NCI-H460 (cell line): Measurements from ENCODE around the gene TGFBR3. TPM values are rescaled to one million over a fixed set of nuclear protein-coding genes. Genes with fewer than 3 reads are reported as not detected.

Experiments used
- DNase-seq: peaks from one replicate; pipeline ENCODE4 v3.0.0-alpha.2; 2016; ENCODE audit warnings: low read depth; ENCODE audit errors: extremely low read depth
- total RNA-seq: library from RNA; depleted of rRNA; stranded (reverse); fragments of >200 nt; shearing (Covaris generic); gene quantifications from 2 replicates; pipeline ENCODE4 v1.2.3, GENCODE V29; 2014

Gene TGFBR3
- total RNA-seq, 1 experiment from 2014 or later = 11.3 TPM

DNA sequence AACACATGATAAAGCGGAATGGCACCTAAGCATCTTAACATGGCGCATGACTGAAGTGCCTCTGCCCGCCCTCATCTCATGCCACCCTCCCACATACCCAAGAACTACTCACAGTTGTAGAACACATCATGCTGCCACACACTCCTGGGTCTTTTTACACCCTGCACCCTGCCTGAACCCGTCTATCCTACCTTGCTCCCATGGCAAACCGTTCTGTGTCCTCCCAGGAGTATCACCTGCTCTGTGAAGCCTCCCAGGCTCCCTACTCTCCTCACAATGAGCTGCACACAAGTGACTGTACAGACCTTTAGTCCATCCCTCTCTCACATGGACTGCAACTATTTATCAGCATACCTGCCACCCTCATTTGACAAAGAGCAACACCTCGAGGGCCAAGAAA lies 144.0 kb downstream of the TGFBR3 start:
- DNase-seq = no peak

DNA sequence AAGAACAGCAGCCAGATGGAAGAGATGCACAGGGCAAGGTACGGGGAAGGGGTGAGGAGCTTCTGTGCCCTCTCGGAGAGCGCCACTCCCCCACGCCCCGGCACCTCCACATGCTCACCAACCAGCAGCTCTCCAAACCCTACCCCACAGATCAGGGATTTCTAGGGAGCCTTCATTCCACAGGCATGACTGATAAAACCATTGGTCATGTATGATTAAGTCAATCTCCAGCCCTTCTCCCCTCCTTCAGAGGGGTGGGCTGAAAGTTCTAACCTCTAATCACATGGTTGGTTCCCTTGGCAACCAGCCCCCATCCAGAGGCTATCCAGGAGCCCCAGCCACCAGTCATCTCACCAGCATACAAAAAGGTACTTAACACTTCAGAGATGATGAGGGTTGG lies 144.7 kb downstream of the TGFBR3 start:
- DNase-seq = no peak

DNA sequence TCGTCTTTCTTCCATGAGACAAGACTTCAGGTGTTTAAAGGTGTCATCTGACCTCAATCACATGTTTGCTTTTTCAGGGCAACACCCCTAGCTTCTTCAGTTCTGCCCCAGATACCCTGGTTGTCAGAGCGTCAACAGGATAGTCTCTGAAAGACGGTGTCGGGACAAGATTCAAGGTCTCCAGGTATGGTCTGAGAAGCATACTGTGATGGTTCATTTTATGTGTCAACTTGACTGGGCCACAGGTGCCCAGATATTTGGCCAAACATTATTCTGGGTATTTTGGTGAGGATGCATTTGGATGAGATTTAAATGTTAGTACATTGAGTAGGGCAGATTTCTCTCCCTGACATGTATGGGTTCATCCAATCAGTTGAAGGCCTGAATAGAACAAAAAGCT lies 148.3 kb downstream of the TGFBR3 start:
- no peak for DNase-seq

DNA sequence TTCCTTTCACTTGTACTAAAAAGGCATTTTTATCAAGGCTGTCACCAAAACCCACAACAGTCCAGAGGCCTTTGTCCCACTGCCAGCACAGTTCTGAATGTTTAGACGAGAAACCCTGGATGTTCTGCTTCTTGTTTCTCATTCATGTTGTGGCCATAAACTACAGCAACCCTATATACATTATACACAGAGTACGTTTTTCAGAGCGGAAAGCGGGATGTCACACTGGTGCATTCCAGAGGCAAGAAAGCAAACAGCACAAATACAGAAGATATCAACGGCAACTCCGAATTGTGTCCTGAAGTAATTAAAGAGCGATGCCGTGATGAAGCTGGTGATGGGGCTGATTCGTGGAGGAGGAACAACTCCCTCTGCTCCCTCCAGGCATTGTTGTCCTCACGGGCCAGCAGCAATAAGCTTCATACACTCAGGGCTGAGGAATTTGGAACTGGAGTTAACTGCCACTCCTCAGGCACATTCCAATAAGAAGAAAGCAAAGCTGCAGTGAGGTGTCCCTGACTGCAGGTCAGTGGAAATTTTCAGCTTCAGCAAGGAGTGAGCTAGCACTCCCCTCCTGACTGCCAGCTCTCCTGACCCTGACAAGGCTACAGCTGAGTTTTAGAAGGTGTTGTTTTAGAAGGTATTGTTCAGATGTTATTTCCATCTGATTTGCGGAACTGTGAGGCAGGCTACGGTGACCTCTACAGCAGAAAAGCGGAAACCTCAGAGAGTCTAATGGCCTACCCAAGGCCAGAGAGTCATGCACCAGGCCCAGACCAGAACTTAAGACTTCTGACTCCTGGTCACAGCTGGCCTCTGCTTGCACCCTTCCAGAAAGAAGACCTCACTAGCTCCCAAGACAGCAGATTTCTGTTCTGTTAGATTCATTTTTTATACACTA lies 149.0 kb downstream of the TGFBR3 start:
- DNase-seq = no peak

DNA sequence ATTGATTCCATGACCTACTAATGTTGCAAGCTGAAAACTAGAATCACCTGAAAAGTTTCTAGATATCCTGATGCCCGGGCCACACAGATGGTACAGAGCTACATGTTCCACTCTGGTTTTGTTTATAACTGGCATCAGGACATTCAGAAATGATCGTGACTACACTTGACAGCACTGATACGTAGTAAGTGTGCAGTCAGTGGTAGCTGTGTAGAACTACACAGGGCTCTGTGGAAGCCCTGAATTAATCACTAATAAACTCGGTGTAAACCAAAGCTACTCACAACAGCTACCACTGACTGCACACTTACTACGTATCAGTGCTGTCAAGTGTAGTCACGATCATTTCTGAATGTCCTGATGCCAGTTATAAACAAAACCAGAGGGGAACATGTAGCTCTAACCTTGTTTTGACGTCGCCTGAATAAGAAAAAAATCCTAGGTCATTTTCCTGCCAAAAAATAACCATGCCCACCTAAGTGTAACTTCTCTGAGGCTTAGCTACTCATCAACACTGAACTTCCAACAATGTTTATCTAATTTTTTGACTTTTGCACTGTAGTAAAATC lies 149.7 kb downstream of the TGFBR3 start:
- no peak for DNase-seq

DNA sequence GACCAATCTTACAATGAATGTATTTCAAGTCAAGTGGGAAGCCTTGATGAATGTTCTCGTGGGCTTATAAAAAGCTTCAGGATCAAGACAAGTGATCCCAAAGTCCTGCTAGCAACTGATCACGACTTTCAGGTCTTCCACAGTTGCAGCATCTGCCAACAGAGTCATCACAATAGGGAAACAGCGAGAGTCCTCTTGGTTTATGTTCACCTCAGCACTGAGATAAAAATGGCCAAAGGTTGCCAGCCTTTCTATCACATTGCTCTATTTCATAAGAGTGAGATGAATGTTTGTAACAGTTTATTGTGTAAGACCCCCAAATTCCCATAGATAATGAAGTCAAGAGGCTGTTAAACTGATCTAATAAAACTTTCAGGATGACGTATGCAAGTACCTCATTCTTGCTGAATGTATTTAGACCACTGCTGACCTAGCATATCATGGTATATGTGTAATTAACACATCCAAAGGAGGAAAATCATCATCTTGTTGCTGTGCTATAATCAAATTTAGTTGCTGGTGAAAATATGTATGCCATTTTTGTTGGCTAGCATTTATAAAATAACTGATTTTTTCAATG lies 150.6 kb downstream of the TGFBR3 start:
- DNase-seq = no peak

DNA sequence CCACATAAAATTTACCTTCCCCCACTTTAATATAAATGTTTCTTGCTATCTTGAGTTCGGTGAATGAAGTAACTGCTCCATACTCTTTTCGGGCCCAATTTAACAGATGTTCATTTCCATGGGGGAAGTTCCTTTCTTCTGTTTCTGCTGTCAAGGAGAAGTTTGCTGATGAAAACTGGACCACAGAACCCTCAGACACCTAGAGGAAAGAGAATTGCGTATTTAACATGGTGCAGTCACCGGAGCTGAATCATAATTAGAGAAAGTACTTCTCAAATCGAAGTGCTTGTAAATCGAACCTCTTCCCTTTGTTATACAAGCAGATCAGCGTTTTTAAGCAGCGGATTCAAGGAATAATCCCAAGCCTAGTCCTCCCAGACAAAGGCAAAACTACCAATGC lies 151.2 kb downstream of the TGFBR3 start:
- DNase-seq = no peak

DNA sequence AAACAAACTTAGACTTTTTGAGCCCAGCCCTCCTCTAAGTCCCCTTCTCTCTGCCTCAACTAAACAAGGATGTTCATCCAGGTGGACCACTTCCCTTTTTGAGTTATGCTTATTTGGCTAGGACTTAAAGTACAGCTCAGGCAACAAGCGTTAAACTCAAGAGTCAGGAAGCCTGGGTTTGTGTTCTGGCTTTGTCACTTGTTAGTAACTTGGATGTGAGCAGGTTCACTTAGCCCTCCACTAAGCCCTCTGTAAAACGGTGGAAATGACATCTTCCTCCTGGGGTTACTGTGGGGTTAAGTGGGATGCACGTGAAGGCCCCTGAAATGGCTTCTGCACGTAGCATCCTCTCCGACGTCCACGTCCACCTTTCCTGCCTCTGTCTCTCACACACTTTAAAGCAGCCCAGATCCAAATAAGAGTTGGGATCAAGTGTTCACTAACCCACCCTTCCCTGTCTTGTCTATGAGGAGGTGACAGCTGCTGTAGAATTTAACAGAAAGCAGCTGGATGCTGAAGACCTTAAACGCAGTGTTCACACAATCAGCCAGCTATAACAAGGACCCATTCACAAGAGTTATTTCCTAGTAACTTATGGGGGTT lies 152.7 kb downstream of the TGFBR3 start:
- no peak for DNase-seq

DNA sequence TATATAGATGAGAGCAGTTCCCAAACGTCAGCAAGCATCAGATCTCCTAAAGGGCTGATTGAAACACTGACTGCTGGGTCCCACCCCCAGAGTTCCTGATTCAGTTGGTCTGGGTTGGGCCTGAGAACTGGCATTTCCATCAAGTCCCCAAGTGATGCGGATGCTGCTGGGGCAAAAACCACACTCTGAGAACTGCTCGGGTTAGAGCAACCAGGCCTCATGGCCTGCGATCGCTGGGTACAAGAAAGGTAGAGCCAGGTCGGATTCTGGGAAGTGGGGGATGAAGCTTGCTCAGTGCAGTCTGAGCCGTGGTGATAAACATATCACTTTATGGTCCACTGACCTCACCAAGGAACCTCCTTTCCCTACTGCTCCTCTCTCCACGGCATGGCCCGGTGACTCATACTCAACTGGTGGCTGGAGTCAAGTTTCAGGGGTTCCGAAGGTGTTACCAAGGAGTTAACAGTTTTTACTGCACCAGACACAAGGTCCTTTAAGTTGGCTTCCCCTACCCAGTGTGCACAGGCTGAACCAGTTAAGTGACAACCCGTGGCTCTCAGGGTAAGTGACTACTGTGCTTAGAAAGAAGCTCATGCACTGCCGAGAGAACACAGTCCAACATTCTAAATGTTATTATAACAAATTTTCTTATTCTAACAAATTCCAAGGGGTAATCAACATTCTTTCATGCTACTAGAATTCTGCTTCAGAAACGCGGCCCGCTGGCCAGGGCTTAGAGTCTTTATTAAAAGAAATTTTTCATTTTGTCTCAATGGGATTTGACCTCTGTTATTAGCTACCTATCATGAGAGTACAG lies 153.5 kb downstream of the TGFBR3 start:
- DNase-seq = peak; percentile 20

DNA sequence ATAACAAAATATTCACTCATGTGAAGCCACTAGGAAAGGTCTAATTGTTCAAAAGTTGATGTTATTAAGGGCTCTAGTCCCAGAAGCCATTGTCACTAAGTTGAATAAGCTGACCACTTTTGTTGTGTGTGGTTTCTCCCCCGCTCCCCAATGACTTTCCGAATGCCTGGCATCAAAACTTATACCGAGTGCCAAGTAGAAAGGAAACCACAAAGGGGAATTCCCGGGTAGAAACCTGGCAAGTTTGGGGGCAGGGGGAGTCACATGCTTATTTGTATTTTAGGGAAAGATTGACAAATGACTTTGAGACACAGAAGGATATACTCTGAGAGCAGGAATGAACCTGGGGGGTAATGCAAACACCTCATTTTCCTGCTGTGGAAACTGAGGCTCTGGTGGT lies 154.1 kb downstream of the TGFBR3 start:
- DNase-seq = no peak

DNA sequence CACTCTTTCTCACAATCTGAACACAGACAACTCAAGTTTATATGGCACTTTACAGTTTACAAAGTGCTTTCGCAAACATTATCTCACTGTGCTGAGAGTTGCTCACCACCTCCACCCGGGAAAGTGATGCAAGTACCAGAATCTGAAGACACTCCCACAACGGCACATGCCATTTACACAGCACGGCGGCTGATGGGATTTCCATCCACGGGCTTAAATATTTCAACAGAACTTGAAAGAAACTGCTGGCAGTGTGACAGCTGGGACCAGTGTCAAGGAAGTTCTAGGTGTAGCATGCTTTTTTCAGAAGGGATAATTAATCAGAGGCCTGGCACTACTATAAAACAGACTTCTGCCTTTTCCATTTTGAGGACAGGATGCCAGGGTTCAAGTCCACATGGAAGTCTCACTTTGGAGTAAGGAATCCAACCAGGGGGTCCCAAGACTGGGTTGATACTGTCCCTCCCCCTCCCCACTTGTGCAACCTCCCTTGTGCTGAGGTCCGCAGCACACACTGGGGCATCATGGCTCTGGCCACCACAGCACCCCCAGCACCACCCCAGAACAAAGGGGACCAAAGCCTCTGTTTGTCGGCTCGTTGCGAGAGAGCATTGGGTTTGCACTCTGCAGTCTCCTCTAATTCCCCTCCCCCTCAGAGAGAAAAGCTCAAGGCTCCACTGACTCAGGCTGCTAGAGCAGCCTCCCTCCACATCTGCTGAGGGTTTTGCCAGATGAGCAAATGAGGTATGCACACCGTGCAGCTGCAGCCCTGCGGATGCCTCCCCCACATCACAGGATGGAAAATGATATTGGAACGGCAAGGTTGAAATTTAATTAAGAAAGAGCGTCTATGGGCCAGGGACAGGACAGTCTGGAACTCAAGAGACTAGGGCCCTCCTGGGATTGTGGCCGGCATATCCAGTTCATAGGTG lies 154.9 kb downstream of the TGFBR3 start:
- peak; percentile 13 for DNase-seq

DNA sequence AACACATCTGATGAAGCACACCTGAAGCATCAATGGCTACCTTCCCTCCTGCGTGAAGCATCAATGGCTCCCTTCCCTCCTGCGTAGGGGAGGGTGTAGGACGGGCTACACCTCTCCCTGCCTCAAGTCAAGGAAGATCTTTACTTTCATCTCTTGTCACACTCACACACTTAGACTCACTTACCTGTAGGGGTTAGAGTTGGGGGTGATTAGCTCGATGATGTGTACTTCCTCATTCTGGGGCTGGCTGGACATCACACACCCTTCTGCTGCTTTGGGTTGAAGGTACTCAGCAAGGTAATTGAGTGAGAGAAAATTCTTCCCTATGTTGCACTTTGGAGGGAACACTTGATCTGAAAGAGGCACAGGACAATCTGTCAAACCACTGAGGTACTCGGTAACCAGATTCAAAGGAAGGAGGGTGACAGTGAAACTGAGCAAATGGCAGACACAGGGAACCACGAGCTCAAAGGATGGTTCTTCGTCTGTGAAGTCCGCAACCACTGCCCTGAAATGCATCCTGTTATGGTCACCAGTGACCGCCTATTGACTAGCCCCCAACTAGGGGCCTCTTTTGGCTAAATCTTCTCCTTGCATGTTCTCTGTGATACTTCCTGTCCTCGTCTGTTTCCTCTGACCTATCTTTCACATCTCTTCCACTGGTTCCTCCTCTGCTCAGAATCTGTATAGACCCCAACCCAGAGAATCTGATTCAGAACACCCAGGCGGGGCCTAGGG lies 156.2 kb downstream of the TGFBR3 start:
- DNase-seq = no peak

DNA sequence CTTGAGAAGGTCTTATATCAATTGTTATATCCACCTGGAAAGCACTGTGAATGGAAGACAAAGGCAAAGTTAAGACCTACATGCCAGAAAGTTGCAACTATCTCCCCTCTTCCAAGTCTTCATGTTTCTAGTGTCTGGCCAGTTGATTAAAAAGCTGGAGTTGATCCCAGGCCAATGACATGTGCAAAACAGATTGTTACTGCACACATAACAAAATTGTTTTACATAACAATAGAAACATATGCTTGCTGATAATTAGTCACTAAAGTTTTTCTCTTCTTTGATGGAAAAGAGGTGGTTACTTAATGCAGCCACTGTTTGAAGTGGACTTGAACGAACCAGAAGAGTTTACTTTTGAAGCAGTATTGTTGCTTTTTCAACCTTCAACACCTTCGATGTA lies 158.2 kb downstream of the TGFBR3 start:
- DNase-seq = no peak

DNA sequence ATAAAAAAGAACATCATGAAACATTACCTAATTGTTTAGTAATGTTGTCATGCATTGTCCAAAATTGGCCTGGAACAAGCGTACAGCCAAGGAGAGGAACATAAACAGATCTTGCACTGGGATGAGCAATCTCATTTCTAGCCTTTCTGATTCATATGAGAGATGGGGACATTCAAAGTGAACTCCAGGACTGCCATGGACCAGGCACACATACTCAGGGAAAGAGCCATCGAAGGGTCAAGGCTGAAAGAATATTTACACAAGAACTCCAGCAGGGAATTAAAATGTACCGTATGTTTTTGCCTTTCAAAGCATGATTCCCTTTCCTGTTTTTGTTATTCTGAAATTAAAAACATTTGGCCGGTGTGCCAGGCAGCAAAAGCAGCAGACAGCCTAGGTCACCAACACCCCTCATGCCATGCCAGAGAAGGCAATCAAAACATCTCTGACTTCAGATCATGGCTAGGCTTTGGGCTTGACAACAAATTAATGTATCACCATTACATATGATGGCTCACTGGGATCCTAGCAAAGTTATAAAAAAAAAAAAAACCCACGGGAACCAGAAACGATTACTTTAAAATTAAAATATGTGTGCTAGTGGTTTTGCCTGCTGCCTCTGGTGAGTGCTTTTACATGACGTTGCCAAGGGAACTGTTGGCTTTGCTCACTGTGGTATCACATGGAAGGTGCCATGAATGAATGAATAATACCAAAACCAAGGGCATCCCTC lies 159.8 kb downstream of the TGFBR3 start:
- DNase-seq = no peak

DNA sequence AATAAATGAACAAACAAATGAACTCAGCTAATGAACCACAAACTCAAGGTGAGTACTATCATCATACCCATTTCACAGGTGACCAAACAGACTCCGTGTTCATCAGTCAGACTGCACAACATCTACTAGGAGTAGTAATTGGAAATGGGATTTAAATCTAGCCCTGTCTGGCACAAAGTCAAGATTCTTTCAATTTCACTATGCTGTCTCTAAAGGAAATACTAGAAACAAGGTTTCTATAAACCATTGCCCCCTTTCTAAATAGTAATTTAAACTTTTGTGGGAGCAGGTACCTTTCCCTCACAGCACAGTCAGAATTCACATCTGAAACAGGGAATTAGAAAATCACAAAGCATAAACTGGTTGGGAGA lies 160.3 kb downstream of the TGFBR3 start:
- DNase-seq = no peak

DNA sequence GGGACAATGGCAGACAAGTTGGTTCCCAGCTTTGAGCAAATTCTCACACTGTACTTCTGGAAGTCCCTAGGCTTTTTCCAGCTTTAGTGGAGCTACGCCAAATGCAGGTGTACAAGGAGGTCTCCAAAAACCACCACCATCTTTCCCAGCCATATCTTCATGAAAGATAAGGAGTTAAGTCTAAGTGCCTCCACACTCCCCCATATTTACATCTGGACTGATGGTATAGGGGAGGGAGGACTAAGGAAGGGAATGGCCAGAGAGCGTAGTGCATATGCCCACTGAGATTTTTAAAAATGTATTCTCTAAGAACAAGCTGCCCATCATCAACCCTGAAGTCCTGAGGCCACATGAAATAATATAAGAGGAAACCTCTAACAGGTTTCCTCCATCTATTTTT lies 161.3 kb downstream of the TGFBR3 start:
- DNase-seq = no peak

DNA sequence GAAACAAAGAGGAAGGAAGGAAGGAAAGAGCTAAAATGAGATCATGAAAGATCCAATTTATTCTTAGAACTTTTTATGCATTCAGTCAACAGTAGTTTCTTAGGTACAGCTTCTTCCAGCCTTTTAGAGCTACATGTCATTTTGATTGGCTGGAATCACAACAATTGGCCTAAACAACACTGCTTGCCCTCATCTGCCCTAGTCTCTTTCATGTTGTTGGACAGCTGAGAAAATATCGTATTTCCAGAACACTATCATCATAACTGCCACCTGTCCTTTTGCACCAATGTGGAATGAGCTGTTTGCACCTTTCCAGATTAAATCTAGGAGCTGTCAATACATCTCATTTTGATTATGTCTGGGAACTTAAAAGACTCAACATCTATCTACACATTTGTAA lies 161.7 kb downstream of the TGFBR3 start:
- DNase-seq = no peak

DNA sequence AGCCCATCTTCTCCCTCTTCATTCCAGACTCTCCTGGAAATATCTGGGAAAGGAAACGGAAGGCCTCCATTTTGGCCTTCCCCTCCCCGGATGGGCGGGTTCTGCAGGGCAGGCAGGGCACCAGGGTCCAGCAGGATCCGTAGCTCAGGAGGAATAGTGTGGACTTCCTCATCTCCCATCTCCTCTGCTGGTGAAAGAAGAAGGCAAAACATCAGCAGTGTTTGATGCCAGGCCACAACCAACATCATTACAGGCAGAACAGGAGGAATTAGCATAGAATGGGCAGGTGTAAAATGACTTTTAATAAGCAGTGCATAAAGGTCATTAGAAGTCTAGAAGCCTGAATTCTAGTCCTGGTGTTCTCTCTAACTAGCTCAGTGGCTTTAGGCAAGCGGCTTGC lies 165.9 kb downstream of the TGFBR3 start:
- no peak for DNase-seq
